Activated CD4-positive, CD25-positive, alpha-beta regulatory T cell (primary cell): ENCODE measurements around the gene WNT7B.

Experiments
- DNase-seq, 4 experiments: peaks; one replicate each; lab custom pipeline; 2025; lab: John Stamatoyannopoulos, UW

WNT7B gene

DNA sequence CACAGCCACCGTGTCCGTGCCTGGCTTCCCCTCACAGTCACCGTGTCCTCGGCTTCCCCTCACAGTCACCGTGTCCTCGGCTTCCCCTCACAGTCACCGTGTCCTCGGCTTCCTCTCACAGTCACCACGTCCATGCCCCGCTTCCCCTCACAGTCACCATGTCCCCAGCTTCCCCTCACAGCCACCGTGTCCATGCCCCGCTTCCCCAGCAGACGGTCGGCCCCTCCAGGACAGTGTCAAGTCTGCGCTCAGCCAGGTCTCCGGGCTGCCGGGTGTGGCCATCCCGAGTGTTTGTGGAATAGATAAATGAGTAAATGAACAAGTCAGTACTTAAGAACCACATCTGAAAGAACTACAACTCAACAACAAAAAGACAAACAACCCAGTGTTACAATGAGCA, 23.8 kb downstream of the WNT7B start:
- no peak for DNase-seq

DNA sequence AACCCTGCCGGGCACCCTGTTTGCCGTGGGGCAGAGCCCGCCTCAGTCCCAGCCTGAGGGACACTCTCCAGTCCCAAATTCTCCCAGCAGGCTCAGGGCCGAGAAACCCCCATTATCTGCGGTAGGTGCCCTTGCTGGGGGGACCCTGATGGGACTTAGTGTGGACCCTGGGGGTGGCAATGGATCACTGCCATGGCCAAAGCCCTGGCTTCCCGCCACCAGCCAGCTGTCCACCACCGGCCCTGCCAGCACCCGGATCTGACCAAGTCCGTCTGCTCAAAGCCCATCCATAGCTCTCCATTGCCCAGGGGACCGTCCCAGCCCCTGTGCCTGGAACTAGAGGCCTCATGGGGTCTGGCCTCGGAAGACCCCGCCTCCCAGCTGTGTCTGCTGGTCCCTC, 24.4 kb downstream of the WNT7B start:
- DNase-seq: no peak

DNA sequence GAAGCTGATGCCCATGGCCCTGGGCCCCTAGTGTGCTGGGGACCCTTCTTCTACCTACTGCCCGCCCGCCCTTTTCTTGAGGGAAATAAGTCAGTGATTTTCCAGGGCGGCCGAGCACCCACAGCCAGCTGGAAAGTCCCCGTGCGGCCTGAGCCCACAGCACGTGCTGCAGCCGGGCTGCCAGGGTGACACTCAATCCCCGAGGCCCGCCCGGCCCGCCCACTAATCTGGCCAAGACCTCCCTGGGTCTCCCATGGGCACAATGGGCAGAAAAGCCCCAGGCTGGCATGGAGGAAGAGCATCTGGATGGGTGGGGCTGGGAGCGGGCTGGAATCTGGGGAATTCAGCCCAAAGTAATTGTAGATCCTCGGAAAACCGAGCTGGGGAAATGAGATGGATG, 24.8 kb downstream of the WNT7B start:
- no peak for DNase-seq

DNA sequence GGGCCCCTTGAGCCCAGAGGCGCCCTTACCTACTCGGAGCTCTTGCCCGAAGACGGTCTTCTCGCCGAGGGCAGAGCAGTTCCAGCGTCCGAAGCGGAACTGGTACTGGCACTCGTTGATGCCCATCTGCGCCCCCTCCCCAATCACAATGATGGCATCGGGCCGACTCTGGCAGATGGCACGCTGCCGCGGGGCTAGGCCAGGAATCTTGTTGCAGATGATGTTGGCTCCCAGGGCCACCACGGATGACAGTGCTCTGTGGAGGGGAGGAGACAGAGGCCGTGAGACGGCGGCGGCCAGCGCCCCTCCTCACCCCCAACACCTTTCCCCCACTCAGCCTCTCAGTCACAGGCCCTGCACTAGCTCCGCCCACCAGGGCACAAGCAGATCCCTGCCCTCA, 27.1 kb downstream of the WNT7B start:
- DNase-seq: no peak

DNA sequence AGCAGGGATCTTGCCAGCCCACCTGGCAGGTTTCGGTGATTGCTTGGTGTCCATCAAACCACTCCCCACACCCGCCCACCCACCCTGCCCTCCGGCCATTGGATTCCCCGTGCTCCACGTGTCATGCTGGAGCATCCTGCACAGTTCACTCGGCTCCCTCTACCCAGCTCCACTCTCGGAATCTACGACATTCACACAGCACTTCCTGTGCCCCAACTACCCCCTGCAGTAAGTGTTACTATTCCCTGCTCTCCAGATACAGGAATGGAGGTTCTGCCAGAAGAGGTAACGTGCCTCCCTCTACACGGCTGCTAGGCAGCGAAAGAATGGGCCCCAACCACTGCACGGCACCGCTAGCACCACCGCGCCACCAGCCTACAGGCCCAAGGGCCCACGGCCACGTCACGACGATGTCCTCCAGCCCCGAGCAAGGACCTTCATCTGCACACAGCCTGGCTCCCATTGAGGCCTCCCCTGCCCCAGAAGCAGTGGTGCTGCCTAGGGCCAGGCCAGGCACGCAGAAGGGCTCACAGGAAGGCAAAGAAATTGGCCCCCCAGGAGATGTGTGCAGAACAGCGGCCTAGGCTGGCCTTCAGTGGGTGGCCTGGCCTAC, 27.6 kb downstream of the WNT7B start:
- no peak for DNase-seq

DNA sequence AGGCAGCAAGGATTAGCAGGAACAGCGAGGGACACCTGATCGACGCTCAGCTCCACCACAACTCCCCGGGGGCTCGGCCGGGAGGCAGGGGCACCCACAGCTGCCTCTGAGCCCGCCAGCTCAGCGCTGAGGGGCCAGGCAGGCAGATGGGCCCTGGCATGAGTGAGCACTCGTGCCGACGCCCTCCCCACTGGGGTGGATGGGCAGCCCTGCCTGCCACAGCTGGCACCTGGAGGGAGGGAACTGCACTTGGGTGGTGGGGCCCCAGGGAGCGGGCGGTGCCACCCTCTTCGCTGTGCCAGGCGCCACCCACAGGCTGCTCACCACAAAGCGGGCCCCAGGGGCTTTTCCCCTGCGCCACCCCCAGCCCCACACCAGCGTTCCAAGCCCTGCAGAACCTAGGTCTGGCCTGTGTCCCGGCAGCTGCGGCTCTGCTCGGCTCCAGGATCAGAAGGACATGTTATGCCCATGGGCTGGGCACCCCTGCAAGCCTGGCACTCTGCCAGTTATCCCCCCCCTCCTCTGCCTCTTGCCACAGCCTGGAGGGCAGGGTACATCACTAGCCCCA, 28.8 kb downstream of the WNT7B start:
- DNase-seq: no peak

DNA sequence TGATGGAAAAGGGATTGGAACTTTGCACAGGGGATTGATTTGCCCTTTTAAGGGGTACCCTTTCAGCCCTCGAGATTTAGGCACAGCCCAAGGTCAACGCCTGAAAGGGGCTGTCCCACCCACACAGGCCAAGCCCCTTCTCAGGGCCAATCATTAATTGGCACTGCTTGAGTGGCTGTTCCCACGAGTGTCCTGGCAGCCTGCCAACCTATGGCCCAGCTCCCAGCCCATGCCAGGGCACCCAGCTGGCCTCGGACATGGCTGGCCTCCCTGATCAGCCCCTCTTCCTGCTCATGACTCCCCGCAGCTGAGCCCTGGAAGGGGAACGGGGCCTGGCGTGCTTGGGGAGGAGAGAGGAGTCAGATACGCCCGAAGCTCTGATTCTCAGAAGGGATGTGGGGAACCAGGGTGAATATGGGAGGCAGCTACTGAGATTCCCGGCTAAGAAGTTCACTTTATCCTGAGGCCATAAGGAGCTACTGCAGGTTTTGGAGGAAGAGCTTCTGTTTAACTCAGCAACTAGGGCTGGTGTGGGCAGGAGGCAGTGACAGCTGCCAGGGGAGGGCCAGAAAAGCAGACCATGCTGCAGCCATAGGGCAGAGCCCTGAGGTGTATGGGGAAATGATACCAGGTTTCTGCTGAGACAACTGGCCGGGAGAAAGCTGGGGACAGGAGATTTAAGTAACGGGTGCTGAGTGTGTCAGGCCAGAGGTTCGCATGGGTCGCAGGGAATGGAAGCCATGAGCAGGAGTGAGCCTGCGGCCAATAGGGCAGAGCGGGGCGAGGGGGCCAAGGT, 30.0 kb downstream of the WNT7B start:
- DNase-seq: no peak

DNA sequence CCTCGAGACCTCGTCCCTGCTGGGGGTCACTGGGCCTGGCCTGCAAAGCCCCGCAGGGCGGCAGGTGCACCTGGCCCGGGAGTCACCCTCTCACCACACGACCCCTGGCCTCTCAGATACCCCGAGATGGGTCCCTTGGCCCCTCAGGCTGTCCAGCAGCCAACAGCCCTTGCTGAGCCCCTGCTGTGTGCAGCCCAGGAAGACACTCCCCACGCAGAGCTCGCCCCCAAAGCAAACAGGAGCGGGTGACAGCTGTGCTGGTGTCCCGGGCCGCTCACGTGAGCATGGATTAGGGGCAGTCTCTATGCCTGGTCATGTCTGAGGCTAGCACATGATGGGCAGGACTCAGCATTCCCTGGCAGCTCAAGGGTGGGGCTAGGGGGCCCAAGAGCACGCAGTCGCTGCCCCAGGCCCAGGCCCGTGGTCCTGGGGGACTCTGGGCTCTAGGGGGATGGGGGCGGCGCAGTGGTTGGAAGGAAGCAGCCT, 31.3 kb downstream of the WNT7B start:
- no peak for DNase-seq

DNA sequence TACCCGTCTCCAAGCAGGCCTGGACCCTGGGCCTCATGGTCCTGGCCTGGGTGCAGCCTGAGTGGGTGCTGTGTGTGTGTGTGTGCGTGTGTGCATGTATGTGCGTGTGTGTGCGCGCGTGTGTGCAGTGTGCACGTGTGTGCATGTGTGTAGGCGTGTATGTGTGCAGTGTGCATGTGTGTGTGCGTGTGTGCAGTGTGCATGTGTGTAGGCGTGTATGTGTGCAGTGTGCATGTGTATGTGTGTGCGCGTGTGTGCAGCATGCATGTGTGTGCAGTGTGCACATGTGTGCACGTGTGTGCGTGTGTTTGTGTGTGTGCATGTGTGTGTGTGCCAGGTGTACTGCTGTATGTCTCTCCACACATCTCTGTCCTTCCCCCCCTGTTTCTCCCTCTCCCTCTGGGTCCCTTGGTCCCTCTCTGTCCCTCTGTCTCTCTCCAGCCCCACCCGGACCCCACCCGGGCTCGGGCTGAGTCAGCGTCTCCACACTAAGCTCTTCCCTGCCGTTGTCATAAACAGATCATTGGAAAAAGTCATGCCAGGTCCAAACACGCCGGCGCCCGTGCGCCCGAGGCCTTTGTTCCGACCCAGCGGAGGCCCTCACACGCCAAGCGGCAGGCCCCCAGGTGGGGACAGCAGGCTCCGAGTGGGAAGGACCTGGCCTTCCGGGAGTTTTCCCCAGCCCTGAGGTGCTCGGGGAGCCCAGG, 34.0 kb downstream of the WNT7B start:
- no peak for DNase-seq

DNA sequence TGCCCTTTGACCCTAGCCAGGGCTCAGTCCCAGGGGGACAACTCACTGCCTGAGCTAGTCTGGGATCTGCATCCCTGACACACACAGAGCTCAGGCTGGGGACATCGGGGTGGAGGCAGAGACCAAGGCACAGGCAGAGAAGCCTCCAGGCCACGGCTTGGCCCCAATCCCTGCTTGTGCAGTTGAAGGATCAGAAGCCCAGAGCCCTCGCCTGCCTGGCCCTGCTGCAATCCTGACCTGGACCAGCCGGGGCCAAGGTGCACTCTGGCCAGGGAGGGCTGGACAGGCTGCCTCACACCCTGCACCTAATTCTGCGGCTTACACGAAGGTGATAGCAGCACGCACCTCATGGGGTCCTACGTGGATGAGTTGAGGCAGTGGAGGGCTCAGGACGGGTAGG, 34.6 kb downstream of the WNT7B start:
- no peak for DNase-seq

DNA sequence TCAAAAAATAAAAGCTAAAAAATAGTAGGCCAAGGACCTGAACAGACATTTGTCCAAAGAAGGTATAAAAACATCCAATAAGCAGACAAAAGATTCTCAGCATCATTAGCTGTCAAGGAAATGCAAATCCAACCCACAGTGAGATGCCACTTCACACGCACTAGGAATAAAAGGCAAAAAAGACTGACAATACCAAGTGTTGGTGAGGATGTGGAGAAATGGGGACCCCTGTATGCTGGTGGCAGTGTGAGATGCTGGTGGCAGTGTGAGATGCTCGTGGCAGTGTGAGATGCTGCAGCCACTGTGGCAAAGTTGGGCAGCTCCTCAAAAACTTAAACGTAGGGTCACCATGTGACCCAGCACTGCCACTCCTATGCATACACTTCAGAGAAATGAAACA, 38.0 kb downstream of the WNT7B start:
- no peak for DNase-seq

DNA sequence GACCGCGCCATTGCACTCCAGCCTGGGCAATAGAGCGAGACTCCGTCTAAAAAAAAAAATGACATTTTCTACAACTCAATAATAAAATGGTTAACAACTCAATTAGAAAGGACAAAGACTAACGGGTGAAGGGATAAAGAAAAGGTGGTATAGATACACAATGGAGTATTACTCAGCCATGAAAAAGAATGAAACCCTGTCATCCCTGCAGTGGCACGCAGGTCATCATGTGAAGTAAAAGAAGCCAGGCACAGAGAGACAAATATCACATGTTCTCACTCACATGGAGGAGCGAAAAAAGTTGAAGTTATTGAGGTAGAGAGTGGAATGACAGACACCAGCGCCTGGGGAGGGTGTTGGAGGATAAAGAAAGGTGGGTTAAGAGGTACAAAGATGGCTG, 39.0 kb downstream of the WNT7B start:
- DNase-seq: no peak

DNA sequence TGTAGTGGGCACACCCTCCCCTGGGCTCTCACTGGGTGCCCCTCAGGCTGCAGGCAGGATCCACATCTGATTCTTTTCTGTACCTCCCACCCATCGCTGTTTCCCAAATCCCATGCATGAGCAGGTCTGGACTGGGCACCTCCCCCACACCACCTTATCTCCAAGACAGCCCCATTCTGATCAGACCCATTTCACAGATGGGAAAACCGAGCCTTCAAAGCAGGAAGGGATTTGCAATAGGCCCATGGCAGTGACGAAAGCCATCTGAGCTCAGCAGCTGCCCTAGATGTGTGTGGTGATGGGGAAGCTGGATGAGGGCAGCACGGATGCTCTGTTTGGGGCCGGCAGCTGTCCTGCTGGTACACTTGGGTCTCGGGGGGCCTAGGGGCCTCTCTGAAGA, 41.4 kb downstream of the WNT7B start:
- DNase-seq: no peak

DNA sequence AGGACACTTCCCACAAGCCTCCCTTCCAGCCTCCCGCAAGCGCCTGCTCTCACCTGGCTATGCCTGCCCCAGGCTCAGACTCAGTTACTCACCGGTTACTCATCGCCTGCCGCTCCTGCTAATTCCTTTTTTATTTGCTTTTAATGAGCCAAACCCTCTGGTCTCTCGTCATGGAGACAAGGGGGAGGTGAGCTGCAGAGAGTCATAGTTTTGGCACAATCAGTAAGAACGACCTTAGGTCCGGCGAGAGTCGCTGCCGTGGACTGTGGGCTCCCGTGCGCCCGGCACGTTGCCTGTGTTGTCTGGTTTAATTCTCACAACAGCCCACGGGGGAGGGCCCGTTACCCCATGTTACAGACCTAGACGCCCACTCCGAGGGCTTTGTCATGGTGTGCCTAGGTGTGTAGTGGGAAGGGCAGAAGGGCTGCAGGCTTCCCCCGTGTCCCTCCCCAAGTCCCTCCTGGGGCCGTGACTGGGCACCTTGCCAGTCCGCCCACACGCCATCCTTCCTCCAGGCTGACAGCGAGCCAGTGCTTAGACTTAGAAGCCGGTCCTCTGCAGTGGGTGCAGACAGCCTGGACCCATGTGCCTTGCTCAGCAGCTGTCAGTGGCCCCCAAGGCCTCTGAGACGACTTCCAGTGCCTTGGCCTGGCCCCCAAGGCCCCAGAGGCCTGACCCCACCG, 42.2 kb downstream of the WNT7B start:
- DNase-seq: no peak

DNA sequence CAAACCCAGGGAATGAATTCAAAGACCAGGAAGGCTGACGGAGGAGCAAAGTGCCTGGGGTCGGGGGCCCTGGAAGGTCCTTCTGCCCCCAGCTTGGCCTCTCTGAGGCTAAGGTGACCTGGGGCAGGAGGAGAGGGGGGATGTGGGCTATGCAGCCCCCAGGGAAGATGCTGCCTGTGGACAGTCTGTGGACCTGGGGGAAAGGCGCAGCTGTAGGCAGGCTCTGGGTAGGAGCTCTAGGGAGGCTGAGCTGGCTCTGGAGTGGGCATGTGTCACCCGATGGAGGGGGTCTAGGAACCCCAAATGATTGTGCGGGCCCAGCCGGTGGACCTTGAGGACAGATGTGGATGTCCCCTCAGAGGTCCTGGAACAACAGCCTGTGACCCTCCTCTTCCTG, 42.8 kb downstream of the WNT7B start:
- no peak for DNase-seq

DNA sequence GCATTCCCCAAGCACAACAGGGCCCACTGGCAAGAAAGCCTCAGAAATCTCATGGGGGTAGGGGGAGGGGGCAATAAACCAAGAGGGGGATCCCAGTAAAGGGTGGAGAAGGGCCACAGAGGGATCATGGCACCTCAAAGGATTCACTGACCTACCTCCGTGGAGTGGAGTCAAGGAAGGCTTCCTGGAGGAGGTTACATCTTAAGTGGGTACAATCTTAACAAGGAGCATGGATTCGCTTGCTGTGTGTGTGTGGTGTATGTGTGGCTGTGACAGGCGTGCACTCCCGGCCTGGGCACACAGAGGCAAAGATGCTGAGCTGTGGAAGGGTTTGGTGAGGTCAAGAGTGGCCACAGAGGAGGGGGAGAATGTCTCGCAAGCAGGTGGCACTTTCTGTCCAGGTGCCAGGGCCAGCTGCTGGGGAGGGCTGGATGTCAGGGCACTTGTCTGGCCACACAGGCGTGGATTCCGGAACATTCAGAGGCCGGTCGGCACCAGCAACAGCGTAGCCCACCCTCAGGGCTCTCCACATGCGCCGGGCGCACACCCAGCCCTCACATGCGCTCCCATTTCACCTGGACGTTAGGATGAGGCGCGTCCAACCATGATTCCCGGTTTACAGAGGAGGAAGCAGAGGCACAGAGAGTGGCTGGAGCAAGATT, 43.3 kb downstream of the WNT7B start:
- DNase-seq: no peak

DNA sequence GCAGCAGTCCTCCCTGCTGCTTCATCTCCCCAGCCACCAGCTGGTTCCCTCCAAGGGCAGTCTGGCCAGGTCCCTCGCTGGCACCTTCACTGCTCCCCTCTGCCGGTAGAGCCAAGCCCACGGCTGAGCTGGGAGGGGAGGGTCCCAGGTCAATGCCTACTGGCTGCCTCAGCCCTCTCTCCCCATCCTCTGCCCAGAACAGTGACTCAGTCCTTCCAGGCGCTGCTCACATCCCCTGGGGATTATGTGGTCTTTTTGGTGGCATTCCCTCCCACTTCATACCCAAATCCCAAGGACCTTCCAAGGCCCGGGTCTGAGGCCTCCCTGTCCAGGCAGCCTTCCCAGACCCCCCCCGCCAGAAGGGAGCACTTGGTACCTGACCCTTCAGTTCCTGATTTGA, 44.9 kb downstream of the WNT7B start:
- no peak for DNase-seq

DNA sequence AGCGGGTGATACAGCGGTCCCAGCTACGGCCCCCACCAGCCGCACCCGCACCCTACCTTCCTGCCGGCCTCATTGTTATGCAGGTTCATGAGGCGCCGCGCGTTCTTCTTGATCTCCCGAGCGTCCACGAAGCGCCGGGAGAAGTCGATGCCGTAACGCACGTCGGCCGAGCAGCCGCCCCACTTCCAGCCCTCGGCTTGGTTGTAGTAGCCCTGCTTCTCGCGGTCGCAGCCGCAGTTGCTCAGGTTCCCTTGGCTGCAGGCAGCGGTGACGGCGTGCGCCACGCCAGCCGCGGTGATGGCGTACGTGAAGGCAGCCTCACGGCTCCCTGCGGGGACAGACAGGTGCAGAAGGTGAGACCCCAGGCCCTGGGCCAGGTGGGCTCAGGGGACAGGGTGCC, 45.9 kb downstream of the WNT7B start:
- no peak for DNase-seq

DNA sequence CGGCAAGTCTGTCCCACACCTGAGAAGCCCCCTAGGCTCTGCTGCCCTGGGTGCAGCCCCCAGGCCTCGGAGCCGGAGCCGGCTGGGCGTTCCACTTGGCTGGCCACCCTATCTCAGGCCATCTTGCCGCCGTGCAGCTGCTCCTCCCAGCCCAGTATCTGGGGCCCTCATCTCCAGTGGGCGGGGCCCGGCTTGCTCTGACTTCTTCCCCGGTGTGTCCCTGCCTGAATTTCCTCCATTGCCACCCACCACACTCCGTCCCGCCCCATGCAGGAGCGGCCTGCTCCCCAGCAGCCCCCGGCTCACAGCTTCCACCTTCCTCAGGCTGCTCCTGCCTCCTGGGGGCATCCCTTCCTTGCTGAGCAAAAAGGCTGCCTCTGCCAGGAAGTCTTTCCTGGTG, 46.6 kb downstream of the WNT7B start:
- no peak for DNase-seq

DNA sequence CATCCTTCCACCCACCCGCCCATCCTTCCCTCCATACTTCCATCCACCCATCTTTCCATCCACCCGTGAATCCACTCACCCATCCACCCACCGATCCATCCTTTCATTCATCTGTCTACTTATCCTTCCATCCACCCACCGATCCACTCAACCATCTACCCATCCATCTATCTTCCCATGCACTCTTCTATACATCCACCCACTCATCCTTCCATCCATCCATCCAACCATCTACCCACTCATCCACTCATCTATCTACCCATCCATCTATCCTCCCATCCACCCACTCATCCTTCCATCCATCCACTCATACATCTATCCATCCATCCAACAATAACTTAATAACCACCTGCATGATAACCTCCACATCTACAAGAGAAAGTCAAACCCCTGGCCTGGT, 47.3 kb downstream of the WNT7B start:
- no peak for DNase-seq

DNA sequence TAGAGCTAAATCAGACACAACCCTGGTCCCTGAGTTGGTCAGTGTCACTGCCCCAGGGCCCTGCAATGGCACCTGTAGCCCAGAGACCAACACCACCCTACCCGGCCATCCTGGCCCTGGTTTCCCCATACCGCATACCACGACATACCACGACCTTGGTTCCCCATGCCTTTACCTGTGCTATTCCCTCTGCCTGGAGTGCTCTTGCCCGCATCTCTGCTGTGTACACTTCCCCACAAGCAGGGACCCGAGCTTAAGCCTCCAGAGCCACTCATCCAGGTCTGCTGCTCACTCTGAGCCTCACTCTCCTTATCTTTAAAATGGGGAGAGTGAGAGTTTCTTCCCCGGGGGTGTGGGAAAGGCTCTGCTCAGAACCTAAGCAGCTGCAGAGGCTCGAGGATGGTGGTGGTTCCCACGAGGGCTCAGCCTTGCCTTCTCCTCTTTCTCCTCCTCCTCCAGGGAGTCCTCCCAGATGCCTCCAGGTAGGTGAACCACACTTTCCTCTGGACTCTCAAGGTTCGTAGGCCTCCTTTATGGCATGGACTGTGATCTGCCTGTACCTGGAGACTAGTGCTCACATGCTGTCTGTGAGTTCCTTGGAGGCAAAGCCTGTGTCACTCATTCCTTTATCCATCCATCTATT, 48.1 kb downstream of the WNT7B start:
- DNase-seq: no peak
